Stimulated activated CD8-positive, alpha-beta memory T cell treated with anti-CD3 and anti-CD28 coated beads, Interleukin-7, amount 100 ng/mL, for 48 hours (primary cell): ENCODE data around the gene ERBIN.
A peak's percentile ranks its signal among the peaks of the same experiment; 100 is the strongest.
"Not testable (repeated sequence)": the region's sequence is repeated elsewhere in the genome, so short reads cannot be mapped to it uniquely, and the experiment has no call there.

Experiments used
- DNase-seq, 2 donors: peaks; one replicate each; pipeline ENCODE4 v3.0.0-alpha.2; 2020; ENCODE audit warnings: low read depth in 1 of 2; ENCODE audit errors: extremely low read depth in 1 of 2

Gene ERBIN

DNA sequence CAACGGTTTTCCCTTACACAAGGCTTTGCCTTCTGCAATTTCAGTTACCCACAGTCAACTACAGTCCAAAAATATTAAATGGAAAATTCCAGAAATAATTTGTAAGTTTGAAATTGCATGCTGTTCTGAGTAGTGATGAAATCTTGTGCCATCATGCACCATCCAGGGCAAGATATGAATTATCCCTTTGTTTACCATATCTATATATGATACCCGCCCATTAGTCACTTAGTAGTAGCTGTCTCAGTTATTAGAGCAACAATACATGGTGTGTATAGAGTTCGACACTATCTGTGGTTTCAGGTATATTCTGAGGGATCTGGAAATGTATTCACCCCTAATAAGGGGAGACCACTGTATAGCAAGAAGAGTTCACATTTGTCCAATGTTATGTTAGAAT is 29.4 kb downstream of the ERBIN start:
- no peak for DNase-seq

DNA sequence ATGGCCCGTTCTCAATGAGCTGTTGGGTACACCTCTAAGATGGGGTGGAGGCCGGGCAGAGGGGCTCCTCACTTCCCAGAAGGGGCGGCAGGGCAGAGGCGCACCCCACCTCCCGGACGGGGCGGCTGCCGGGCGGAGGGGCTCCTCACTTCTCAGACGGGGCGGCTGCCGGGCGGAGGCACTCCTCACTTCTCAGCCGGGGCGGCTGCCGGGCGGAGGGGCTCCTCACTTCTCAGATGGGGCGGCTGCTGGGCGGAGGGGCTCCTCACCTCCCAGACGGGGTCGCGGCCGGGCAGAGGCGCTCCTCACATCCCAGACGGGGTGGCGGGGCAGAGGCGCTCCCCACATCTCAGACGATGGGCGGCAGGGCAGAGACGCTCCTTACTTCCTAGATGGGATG is 31.3 kb downstream of the ERBIN start:
- not testable (repeated sequence) for DNase-seq

DNA sequence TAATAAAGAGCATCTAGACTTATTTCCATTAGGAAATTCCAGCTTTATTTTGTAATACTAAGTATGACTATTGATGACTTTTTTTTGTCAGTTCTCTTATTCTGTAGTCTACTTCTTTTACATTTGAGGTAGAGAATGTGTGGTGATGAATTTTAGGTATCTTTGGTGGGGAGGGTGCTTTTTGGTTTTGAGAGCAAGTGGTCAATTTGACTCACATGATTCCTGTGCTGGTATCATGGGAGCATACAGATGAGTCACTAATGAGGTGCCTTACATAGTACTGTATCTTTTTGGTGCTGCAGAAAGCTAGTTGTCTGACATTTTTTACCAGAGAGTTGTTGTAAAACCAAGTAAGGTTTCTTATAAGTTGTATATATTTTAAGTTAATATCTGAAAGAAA is 35.3 kb downstream of the ERBIN start:
- DNase-seq = peak in 1 of 2 donors; percentile 5

DNA sequence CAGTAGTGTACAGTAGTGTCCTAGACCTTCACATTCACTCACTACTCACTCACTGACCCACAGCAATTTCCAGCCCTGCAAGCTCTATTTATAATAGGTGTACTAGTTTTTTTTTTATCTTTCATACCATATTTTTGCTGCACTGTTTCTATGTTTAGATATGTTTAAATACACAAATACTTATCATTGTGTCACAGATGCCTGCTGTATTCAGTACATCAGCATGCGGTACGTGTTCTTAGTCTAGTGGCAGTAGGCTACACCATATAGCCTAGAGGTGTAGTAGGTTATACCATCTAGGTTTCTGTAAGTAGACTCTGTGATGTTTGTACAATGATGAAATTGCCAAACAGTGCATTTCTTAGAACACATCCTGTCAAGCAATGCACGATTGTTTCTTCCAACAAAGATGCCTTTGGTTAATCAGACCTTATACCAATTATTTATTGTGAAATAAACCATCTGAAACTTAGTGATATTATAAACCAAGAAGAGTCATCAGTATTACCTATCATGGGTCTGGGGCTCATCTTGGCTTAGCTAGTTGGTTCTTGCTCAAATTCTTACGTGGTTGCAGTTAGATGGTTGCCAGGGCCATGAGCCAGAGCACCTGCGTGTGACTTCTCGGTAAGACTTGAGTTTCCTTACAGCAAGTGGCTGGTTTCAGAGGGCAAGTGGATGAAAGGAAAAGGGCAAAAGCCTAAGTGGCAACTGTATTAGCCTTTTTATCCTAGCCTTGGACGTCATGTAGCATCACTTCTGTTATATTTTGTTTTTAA is 41.1 kb downstream of the ERBIN start:
- no peak for DNase-seq

DNA sequence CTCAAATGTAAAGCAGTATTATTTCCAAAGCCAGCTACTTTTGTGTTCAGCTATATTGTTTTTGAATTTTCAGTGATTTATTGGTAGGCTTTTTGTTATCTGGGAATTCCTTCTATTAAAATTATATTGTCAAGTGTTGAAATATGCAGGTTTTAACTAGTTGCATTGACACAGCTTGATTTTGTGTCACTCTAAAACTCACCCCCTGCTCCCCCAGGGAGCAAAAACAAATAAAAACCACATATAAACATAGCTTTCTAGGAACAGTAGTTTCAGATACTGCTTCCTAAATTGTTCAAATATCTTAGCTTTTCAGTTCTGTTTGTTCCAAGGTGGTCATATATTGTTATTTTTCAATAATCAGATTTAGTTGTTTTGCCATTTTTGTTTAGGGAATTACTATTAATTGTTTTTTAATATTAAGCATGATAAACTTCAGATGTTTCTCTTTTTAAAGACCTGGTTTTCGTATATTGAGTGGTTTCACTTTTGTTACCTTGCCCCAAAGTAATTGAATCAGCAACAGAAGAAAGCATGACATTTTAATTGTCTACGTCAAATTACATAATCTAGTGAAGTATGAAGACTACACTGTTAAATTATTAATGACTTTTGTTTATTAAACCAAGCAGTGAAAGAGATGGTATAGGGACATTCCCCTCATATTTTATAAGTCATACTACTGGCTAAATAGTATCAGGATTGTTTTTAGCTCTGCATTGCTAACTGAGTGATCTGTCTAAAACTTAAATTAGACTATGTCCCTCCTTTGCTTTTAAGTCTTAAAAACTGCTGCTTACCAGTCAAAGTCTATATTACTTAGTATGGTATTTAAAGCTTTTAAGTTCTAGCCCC is 43.4 kb downstream of the ERBIN start:
- no peak for DNase-seq

DNA sequence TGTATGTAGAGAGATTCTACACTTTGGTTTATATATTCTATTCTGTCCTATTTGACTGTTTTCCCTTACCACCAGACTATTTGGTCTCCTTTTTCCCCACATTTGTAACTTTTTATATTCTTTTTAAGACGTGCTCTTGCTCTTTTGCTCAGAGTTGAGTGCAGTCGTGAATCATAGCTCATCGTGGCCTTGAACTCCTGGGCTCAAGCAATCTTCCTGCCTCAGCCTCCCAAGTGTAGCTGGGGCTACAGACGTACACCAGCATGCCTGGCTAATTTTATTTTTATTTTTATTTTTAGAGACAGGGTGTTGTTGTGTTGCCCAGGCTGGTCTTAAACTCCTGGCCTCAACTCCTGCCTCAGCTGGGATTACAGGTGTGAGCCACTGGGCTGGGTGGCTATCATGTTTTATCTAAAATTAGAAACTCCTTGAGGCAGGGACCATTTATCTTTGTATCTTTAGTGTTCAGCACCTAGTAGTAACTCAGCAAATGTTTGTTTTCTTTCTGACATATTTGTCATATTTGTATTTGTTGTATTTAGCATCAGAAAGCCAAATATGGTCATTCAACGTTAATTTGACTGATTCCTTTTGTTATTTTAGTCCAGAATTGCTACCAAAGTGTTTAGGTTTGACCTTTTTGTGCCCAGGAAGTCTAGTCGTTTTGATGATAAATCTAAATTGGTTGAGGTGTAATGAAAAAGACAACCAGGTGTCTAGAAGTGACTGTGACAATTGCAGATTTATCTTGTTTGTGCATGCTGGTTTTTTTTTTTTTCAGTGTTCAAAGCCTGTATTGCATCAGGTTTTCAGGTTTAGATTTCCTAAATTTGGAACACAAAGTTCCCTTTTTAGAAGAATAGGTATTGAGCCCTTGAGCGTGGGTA is 44.3 kb downstream of the ERBIN start:
- DNase-seq = no peak

DNA sequence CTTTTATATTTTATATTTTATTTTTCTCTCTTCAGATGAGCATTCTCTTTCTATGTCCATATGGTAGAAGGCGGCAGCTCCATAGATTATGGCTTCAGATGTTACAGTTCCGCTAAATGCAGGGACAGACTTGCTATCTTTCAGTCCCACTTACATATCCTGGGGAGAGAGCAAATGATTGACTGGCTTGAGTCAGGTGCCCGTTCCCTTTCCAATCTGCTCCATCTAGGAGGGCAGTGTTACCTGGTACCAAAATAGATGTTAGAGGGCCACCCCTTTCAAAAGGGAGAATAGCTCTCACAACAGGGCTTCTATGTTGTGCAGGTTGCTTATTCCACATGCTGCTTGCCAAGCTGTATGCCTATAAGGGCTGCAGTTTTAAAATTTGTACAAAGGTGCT is 45.3 kb downstream of the ERBIN start:
- no peak for DNase-seq

DNA sequence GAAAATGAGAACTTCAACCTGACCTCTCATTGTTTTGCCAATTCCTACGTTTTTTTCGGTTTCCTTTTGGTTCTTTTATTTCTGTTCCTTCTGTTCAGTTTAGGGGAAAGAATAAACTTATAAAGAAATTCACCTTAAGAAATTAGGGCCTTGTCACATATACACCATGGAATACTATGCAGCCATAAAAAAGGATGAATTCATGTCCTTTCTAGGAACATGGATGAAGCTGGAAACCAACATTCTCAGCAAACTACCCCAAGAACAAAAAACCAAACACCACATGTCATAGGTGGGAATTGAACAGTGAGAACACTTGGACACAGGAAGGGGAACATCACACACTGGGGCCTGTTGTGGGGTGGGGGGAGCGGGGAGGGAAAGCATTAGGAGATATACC is 46.5 kb downstream of the ERBIN start:
- DNase-seq = not testable (repeated sequence)

DNA sequence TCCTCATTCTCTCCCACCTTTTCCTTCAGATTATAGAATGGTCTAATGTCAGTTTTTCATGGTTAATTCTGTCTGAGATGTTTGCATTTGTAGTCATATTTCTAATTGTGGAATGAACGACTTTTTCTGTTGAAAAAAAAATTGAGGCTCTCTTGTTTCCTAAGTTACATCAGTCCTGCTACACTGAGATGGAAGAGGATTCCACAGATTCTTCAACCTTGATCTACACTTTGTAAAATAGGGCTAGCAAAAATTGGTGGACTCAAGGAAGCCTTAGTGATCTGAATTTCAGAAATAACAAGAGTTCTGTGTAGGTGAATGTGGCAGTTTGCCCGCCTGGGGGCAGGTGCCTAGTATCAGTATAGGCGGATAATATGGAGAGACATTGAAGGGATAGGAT is 51.9 kb downstream of the ERBIN start:
- no peak for DNase-seq

DNA sequence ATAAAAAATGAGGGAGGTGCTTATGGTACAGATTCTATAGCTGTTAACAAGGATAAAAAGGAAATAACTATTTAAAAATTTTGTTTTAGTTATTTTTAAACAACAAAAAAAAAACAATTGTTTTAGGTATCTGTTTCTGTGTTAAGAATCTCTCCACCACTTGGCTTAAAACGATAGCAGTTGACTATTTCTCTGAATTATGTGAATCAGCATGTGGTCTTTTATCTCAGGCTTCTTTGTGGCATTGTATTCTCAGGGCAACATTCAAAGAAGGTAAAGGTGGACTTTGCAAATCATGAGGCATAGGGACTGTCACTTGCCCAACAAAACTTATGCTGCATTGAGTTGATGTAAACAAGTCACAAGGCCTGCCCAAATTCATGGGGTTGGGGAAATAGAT is 55.2 kb downstream of the ERBIN start:
- DNase-seq = no peak

DNA sequence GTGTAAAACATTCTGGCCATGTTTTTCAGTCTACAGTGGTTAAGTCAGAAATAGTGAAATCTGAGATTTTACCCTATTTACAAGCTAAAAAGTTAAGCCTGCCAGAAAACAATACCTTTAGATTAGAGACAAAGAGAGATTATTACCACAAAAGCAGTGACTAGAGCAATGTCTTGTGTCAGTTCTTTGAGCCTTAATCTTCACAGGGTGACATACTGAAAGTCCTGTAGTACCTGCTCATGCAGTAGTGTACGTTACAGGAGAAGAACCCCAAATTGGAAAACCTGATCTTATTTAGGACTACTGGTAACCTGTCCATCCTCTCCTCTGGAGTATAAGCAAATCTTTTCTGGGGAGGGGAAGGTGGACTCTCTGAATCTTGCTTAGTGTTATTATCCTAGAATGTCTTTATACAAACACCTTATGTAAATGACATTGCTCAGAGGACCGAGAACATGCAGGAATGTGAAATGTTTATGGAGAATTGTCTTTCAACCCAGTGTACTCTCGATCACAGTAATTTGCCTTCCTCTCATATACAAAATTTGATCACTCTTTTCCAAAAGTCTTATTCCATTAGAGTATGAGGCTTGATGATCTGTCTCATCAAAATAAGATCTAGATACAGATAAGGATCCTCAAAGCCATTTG is 55.7 kb downstream of the ERBIN start:
- no peak for DNase-seq

DNA sequence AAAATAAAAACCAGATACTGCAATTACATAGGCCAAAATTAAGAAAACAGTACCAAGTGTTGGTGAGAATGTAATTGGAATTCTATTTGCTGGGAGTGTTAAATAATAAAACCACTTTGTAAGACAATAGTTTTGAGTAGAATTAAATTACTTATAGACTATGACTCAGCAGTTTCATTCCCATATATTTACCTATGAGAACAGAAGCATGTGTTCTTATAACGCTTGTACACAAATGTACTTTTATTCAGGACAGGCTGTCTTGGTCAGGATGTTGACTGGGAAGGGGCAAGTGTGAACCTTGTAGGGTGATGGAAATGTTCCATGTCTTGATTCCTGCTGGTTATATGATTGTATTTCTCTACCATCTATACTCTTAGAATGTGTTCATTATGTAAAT is 56.3 kb downstream of the ERBIN start:
- no peak for DNase-seq

DNA sequence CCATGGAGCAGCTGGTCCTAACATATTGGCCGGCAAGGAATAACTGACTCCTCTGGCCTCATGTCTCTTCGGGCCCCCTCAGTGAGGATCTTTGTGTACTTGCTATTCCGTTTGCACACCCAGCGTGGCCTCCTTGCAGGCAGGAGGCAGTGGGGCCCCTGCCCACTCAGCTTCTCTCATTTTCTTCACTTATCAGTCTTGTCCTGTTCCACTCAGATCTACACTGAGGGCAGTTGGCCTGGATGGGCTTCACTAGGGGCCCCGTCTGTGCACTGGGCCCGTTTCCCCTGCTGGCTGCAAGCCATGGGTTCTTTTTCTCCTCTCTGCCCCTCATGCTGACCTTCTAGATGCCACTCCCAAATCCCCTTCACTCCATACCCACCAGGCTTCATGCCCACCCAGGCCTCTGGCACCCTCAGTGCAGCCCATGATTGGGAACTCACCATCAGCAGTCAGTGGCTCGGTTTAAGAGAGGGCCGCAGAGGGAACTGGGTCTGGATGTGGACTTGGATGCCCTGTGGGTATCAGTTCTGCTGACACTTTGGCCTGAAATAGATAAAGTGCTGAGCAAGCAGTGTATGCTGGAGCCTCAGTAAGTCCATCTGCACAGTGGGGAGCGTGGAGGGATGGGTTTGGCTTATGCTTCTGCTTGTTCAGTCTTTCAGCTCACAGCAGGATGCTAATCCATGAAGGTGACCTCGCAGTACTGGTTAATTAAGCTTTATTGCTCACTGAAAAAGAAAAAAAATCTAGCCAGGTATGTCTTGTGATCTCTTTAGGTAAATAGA is 57.9 kb downstream of the ERBIN start:
- no peak for DNase-seq

DNA sequence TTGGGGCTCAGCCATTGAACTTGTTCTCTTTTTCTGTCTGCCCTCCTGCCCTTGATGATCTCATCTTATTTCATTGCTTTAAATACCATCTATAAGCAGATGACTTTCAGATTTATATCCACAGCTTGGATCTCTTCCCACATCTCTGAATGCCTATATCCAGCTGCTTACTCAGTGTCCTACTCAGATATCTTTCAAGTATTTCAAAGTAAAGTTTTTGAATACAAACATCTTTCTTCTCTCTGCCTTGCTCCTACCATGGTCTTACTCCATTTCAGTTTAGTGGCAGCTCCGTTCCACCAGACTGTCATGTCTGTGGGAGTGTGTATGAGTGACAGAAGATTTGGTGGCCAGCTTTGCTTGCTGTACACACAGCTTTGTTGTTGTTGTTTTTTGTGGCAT is 59.7 kb downstream of the ERBIN start:
- DNase-seq = no peak

DNA sequence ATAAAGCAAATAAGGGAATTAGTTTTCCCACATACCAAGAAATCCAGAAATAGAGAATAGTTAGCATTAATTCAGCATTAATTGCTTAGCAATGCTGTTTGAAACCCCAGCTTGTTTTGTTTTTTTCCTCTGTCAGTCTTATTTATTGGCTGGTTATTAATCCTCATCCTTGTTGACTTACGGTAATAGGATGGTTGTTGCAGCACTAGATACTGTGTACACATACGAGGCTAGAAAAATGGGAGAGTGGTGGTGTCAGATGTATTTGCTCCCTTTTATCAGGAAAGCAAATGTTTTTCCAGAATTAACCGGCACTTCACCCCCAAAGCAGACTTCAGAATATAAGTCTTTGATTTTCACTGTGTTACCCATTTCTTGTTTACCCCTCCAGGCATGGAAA is 60.4 kb downstream of the ERBIN start:
- DNase-seq = no peak

DNA sequence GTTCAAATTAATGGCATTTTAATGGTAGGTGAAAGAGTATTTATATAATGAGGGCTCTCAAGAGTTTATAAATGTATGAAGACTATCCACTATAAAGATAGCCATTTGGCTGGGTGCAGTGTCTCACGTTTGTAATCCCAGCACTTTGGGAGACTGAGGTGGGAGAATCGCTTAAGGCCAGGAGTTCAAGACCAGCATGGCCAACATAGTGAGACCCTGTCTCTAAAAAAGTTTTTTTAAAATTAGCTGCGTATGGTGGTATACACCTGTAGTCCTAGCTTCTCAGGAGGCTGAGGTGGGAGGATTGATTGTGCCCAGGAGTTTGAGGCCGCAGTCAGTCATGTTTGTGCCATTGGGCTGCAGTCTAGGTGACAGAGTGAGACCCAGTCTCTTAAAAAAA is 61.6 kb downstream of the ERBIN start:
- DNase-seq = no peak

DNA sequence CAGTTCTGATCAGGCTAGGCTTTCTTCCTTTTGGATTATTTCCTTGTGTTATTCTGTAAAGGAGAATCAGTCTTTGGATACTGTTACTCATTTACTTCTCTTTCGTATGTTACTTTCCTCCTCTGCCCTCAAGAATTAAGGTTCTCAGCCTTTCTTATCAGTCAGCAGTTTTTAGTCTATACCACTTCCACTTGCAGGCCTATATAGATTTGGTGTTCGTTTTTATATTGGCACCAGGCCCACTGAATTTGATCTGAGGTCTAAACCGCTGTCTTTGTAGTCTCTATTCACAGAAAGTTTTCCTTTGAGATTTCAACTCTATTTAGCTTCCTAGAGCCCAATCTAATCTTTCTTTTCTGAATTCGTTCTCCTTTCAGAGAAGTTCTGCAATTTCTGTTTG is 62.8 kb downstream of the ERBIN start:
- DNase-seq = no peak

DNA sequence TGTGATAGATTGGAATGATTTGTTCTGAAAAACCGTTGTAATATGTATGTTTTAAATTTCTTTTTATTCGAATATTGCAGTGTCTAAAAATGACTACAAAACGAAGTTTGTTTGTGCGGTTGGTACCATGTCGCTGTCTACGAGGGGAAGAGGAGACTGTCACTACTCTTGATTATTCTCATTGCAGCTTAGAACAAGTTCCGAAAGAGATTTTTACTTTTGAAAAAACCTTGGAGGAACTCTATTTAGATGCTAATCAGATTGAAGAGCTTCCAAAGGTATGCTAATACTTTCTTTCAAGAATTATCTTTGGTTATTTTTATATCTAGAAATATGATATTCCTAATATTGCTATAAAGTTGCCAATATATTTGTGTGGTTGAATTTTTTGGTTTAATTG is 66.3 kb downstream of the ERBIN start:
- no peak for DNase-seq

DNA sequence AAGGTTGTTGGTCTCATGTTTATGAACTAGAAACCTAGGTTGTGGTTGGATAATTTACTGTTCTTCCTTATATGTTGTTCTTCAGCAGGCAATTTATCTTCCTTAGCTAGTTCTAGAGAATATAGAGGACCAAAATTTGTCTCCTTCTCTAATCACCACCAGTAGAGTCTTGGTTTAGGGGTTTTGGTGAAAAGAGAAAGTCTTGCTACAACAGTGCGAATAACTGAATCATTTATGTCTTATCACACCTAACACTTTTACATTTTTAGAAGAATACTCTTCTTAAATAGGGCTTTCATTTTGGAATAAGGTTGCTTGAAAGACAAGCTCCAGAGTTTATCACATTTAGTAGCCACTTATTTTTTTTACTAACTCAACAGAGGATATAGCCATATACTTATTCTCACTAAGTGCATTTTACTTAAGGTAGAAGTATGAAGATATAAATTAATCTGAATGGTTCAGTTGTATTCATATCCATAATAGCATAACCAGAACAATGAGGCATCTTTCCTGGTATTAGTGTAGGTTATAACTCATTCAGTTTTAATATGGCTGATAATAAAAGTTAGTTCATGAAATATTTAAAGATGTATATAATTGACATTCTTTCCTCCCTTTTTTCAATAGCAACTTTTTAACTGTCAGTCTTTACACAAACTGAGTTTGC is 67.9 kb downstream of the ERBIN start:
- no peak for DNase-seq
